ENCODE measurements around the gene RGS6.

RGS6 gene

GRCh38 chr14:72270147-72270727 lies 338.0 kb downstream of the RGS6 start:
- TF ChIP-seq, protein P1, sequence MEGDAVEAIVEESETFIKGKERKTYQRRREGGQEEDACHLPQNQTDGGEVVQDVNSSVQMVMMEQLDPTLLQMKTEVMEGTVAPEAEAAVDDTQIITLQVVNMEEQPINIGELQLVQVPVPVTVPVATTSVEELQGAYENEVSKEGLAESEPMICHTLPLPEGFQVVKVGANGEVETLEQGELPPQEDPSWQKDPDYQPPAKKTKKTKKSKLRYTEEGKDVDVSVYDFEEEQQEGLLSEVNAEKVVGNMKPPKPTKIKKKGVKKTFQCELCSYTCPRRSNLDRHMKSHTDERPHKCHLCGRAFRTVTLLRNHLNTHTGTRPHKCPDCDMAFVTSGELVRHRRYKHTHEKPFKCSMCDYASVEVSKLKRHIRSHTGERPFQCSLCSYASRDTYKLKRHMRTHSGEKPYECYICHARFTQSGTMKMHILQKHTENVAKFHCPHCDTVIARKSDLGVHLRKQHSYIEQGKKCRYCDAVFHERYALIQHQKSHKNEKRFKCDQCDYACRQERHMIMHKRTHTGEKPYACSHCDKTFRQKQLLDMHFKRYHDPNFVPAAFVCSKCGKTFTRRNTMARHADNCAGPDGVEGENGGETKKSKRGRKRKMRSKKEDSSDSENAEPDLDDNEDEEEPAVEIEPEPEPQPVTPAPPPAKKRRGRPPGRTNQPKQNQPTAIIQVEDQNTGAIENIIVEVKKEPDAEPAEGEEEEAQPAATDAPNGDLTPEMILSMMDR (IDR thresholded peaks at IDR 0.05; ENCODE audit: low read depth, low read length, poor library complexity, severe bottlenecking) = no peak
- TF ChIP-seq EZH2phosphoT487 (IDR thresholded peaks at IDR 0.05; ENCODE audit: borderline replicate concordance, low read length) = no peak
- Histone ChIP-seq H3F3A (ENCODE audit: control insufficient read depth, insufficient read depth) (no peaks in the 10 kb centered on the region), H3K4me1 (ENCODE audit: control insufficient read depth, low read length) (no peaks in the 10 kb centered on the region)

DNA sequence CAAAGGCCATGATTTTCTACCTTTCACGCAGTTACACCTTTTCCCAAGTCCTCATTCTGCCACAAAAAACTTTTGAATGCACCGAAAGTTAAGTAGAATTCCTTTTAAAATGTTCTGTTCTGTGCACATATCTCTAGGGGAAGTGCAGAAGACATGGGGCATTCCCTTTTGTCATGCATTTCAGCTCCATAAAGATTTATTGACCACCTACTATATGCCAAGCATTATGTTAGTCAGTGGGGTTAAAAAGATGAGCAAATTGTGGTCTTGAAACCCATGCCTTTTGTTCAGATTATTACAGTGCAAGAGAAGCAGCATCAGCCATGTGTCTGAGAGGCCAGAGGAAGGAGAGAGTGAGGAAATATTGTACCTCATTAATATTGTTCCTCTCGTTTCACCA lies 338.5 kb downstream of the RGS6 start:
- no peaks in the 10 kb centered on the region; the same call in 1 of the 2 replicates for H3K9me2 ChIP-seq (replicated peaks; ENCODE audit: control insufficient read depth, low read length)
- H3K79me2 ChIP-seq (ENCODE audit: control insufficient read depth, low read length) = no peaks in the 10 kb centered on the region
- H3K27ac ChIP-seq (ENCODE audit: low read depth, low read length) = no peak overlapping the region
- H3F3A ChIP-seq (ENCODE audit: control insufficient read depth, insufficient read depth) = no peaks in the 10 kb centered on the region
- H3K4me2 ChIP-seq (ENCODE audit: low read length) = no peak overlapping the region
- no peaks in the 10 kb centered on the region for H3K4me1 ChIP-seq (ENCODE audit: control insufficient read depth, low read length)
- no peak for TF ChIP-seq EZH2phosphoT487 (IDR thresholded peaks at IDR 0.05; ENCODE audit: borderline replicate concordance, low read length)
- TF ChIP-seq, protein P1 (IDR thresholded peaks at IDR 0.05; ENCODE audit: low read depth, low read length, poor library complexity, severe bottlenecking) = no peak
- H3K4me3 ChIP-seq (ENCODE audit: low read length) = no peak overlapping the region
- H4K20me1 ChIP-seq (ENCODE audit: control insufficient read depth, insufficient read depth, low read depth, low read length) = no peaks in the 10 kb centered on the region
- no peaks in the 10 kb centered on the region for H3K9me3 ChIP-seq (ENCODE audit: control insufficient read depth, insufficient read depth, low read length)
- H3K27me3 ChIP-seq (ENCODE audit: control insufficient read depth, low read length) = no peaks in the 10 kb centered on the region
- no peaks in the 10 kb centered on the region for H3K36me3 ChIP-seq (ENCODE audit: control insufficient read depth, low read length)

More at GRCh38 chr14:72270147-72270727, 338.0 kb downstream of the RGS6 start:
- Histone ChIP-seq H3K9me3 (ENCODE audit: control insufficient read depth, insufficient read depth, low read length) (no peaks in the 10 kb centered on the region), H4K20me1 (ENCODE audit: control insufficient read depth, insufficient read depth, low read depth, low read length) (no peaks in the 10 kb centered on the region), H3K4me3 (ENCODE audit: low read length) (no peak overlapping the region), H3K27me3 (ENCODE audit: control insufficient read depth, low read length) (no peaks in the 10 kb centered on the region), H3K27ac (ENCODE audit: low read depth, low read length) (no peak overlapping the region), H3K4me2 (ENCODE audit: low read length) (no peak overlapping the region), H3K36me3 (ENCODE audit: control insufficient read depth, low read length) (no peaks in the 10 kb centered on the region), H3K9me2 (replicated peaks; ENCODE audit: control insufficient read depth, low read length) (no peaks in the 10 kb centered on the region; the same call in 1 of the 2 replicates), H3K79me2 (ENCODE audit: control insufficient read depth, low read length) (no peaks in the 10 kb centered on the region)

DNA sequence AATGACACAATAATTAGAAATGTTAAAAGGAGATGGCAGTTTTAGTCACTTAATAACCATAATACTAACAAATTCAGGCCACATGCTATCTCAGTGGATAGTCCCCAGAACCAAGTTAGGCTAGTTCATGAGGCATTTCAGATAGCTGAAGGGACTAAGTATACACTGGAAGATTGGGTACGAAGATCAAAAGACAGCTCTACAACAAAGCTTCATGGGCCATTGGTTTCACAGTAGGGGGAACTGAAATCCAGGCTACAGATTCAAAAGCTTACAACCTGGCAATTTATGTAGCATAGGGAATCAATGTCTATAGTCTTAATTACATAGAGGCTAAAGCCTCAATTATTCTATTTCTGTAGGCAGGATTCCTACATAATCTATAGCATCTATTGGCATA lies 343.0 kb downstream of the RGS6 start:
- H3K9me2 ChIP-seq (replicated peaks; ENCODE audit: control insufficient read depth, low read length) = no peaks in the 10 kb centered on the region; the same call in 1 of the 2 replicates
- no peaks in the 10 kb centered on the region for H3K4me1 ChIP-seq (ENCODE audit: control insufficient read depth, low read length)
- no peaks in the 10 kb centered on the region for H3K79me2 ChIP-seq (ENCODE audit: control insufficient read depth, low read length)
- no peak overlapping the region for H3K4me2 ChIP-seq (ENCODE audit: low read length)
- no peaks in the 10 kb centered on the region for H3K36me3 ChIP-seq (ENCODE audit: control insufficient read depth, low read length)
- no peak for TF ChIP-seq EZH2phosphoT487 (IDR thresholded peaks at IDR 0.05; ENCODE audit: borderline replicate concordance, low read length)
- TF ChIP-seq, protein P1 (IDR thresholded peaks at IDR 0.05; ENCODE audit: low read depth, low read length, poor library complexity, severe bottlenecking) = no peak
- H3K27me3 ChIP-seq (ENCODE audit: control insufficient read depth, low read length) = no peaks in the 10 kb centered on the region
- no peaks in the 10 kb centered on the region for H3K9me3 ChIP-seq (ENCODE audit: control insufficient read depth, insufficient read depth, low read length)
- H3F3A ChIP-seq (ENCODE audit: control insufficient read depth, insufficient read depth) = no peaks in the 10 kb centered on the region
- H3K4me3 ChIP-seq (ENCODE audit: low read length) = no peak overlapping the region
- no peak overlapping the region for H3K27ac ChIP-seq (ENCODE audit: low read depth, low read length)
- H4K20me1 ChIP-seq (ENCODE audit: control insufficient read depth, insufficient read depth, low read depth, low read length) = no peaks in the 10 kb centered on the region

Measured in DOHH2 (cell line).